Neuronal stem cell (in vitro differentiated cells): ENCODE results near the gene AK1.

Source experiments
- DNase-seq: peaks from one replicate; pipeline ENCODE4 v3.0.0-alpha.2; 2013; ENCODE audit warnings: low spot score
- H2AFZ ChIP-seq: one replicate; pipeline ENCODE4 v1.6.1; 2013; ENCODE audit warnings: mild to moderate bottlenecking, low read length, inconsistent platforms
- H2AK5ac ChIP-seq: 2 replicates; pipeline ENCODE4 v1.6.1; 2013; ENCODE audit warnings: low read depth, mild to moderate bottlenecking, inconsistent platforms, low read length, moderate library complexity, mixed read lengths
- H2BK120ac ChIP-seq: 2 replicates; pipeline ENCODE4 v1.6.1; 2013; ENCODE audit warnings: low read depth, mild to moderate bottlenecking, inconsistent platforms, low read length, moderate library complexity, mixed read lengths
- H2BK12ac ChIP-seq: one replicate; pipeline ENCODE4 v1.6.1; 2013; ENCODE audit warnings: low read length, inconsistent platforms
- H2BK15ac ChIP-seq: 2 replicates; pipeline ENCODE4 v1.6.1; 2013; ENCODE audit warnings: mild to moderate bottlenecking, low read length, inconsistent platforms, mixed read lengths
- H2BK5ac ChIP-seq: one replicate; pipeline ENCODE4 v1.6.1; 2013; ENCODE audit warnings: inconsistent platforms, mild to moderate bottlenecking, low read length, moderate library complexity
- H3K14ac ChIP-seq: one replicate; pipeline ENCODE4 v1.6.1; 2013; ENCODE audit warnings: low read length, inconsistent platforms
- H3K18ac ChIP-seq: 2 replicates; pipeline ENCODE4 v1.6.1; 2013; ENCODE audit warnings: low read length, inconsistent platforms
- H3K23ac ChIP-seq: 2 replicates; pipeline ENCODE4 v1.6.1; 2013; ENCODE audit warnings: low read depth, mild to moderate bottlenecking, mixed read lengths, low read length, inconsistent platforms; ENCODE audit not compliant: poor library complexity
- H3K27ac ChIP-seq: replicated peaks from 3 replicates; pipeline ENCODE4 v1.5.1; 2013; ENCODE audit warnings: low read length, inconsistent platforms
- H3K27me3 ChIP-seq, 3 experiments: 2 replicates each; pipeline ENCODE4 v1.6.1; 2013; ENCODE audit warnings: low read length in 3 of 3, mild to moderate bottlenecking in 2 of 3, inconsistent platforms in 1 of 3, low read depth in 1 of 3, mixed read lengths in 1 of 3, moderate library complexity in 1 of 3; ENCODE audit not compliant: control insufficient read depth in 3 of 3, insufficient read depth in 3 of 3
- H3K36me3 ChIP-seq, 2 donors: replicated peaks in 1 of 2; 2 replicates each; pipeline ENCODE4 v1.6.1; 2013; ENCODE audit warnings: low read length in 2 of 2; ENCODE audit not compliant: control insufficient read depth in 2 of 2, insufficient read depth in 2 of 2
- H3K4ac ChIP-seq: 2 replicates; pipeline ENCODE4 v1.6.1; 2013; ENCODE audit warnings: inconsistent platforms, mild to moderate bottlenecking, low read length, moderate library complexity
- H3K4me1 ChIP-seq, 2 donors: 1 replicate in 1 of 2; 2 replicates in 1 of 2; pipeline ENCODE4 v1.6.1; 2013; ENCODE audit warnings: low read length in 2 of 2, low read depth in 1 of 2; ENCODE audit not compliant: control insufficient read depth in 2 of 2, insufficient read depth in 1 of 2
- H3K4me2 ChIP-seq: one replicate; pipeline ENCODE4 v1.6.1; 2013; ENCODE audit warnings: mild to moderate bottlenecking, low read length, inconsistent platforms; ENCODE audit not compliant: insufficient read depth, poor library complexity, severe bottlenecking
- H3K4me3 ChIP-seq, 2 donors: 2 replicates each; pipeline ENCODE4 v1.5.1; 2013; ENCODE audit warnings: low read length in 2 of 2, mild to moderate bottlenecking in 2 of 2, inconsistent platforms in 1 of 2, moderate library complexity in 1 of 2
- H3K79me1 ChIP-seq: one replicate; pipeline ENCODE4 v1.6.1; 2013; ENCODE audit warnings: low read depth, mild to moderate bottlenecking, inconsistent platforms, low read length, moderate library complexity
- H3K9ac ChIP-seq: one replicate; pipeline ENCODE4 v1.6.1; 2013; ENCODE audit warnings: mild to moderate bottlenecking, low read depth, low read length, inconsistent platforms; ENCODE audit not compliant: poor library complexity
- H3K9me3 ChIP-seq, 2 donors: replicated peaks in 1 of 2; 2 replicates each; pipeline versions ENCODE3 to v1.6.1; 2013; ENCODE audit warnings: low read length in 2 of 2, mild to moderate bottlenecking in 2 of 2, inconsistent platforms in 1 of 2, low read depth in 1 of 2, mixed read lengths in 1 of 2, moderate library complexity in 1 of 2; ENCODE audit not compliant: control insufficient read depth in 2 of 2, insufficient read depth in 1 of 2
- H4K8ac ChIP-seq: one replicate; pipeline ENCODE4 v1.6.1; 2013; ENCODE audit warnings: low read depth, mild to moderate bottlenecking, inconsistent platforms, low read length, moderate library complexity
- H4K91ac ChIP-seq: one replicate; pipeline ENCODE4 v1.6.1; 2013; ENCODE audit warnings: low read length, low read depth, mild to moderate bottlenecking, inconsistent platforms; ENCODE audit not compliant: poor library complexity
- WGBS, 2 donors: extraction: QIAGEN DNeasy Blood & Tissue Kit; methylation state at CpG; one replicate each; pipeline ENCODE4 v1.1.7; 2013; ENCODE audit warnings: missing lambda C conversion rate in 2 of 2, mixed read lengths in 1 of 2; ENCODE audit not compliant: insufficient read length in 2 of 2, insufficient replicate concordance in 1 of 2; ENCODE audit errors: extremely low coverage in 2 of 2; 5-methylcytosine and 5-hydroxymethylcytosine counted together

Gene AK1

DNA sequence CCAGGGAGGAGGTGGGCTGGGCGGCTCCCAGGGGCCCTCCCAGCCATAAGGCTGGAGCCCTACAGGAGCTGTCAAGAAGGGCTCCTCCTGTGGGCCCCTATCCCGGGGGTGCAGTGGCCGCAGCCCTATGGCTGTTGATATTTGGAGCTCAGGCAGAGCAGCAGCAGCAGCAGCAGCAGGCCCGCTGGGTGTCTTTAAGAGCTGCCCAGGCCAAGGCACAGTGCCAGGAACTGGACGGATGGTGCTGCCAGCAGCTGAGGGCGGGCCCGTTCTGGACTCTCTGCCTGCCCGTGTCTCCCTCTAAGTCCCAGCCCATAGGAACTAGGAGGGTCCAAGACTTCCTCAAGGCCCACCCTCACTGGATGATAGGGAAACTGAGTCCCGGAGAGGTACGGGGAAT, 3.6 kb downstream of the AK1 start:
- Histone ChIP-seq H2AFZ (no peak overlapping the region), H3K9me3 (peaks cover 0 to 2% of the 10 kb centered on the region in 2 donors), H2BK120ac (no peak overlapping the region), H3K14ac (no peak overlapping the region), H4K8ac (no peak overlapping the region), H2BK12ac (no peak overlapping the region), H3K27ac (no peak overlapping the region), H3K4me2 (no peak overlapping the region), H3K36me3 (no peaks in the 10 kb centered on the region), H3K4me3 (no peak overlapping the region), H3K9ac (no peak overlapping the region), H3K18ac (no peak overlapping the region), H2BK5ac (no peak overlapping the region), H3K79me1 (peaks cover 5% of the 10 kb centered on the region), H3K23ac (no peak overlapping the region), H4K91ac (no peak overlapping the region), H3K4ac (no peak overlapping the region), H3K4me1 (peaks cover 15 to 52% of the 10 kb centered on the region in 2 donors), H2AK5ac (peak overlapping the region; percentile 45), H3K27me3 (no peaks in the 10 kb centered on the region), H2BK15ac (no peak overlapping the region)
- DNase-seq, result no peak
- WGBS, 2 donors, result no CpG with 5 or more reads among the region's 10 CpGs

- Histone ChIP-seq H2AFZ (peak overlapping the region; percentile 69), H2BK12ac (no peak overlapping the region), H2BK5ac (no peak overlapping the region), H3K4me1 (peaks cover 14 to 52% of the 10 kb centered on the region in 2 donors), H3K9ac (no peak overlapping the region), H3K23ac (peak overlapping the region; percentile 61), H3K4me2 (no peak overlapping the region), H4K91ac (no peak overlapping the region), H3K14ac (no peak overlapping the region), H3K27me3 (no peaks in the 10 kb centered on the region), H3K18ac (peak overlapping the region; percentile 13), H4K8ac (peak overlapping the region; percentile 23), H3K79me1 (peaks cover 5% of the 10 kb centered on the region), H3K4me3 (no peak overlapping the region), H3K9me3 (peaks cover 0 to 2% of the 10 kb centered on the region in 2 donors), H3K36me3 (no peaks in the 10 kb centered on the region), H3K4ac (no peak overlapping the region), H2AK5ac (peak overlapping the region; percentile 45), H3K27ac (no peak overlapping the region), H2BK120ac (no peak overlapping the region), H2BK15ac (no peak overlapping the region)
- no CpG with 5 or more reads among the region's 19 CpGs for WGBS, 2 donors
- DNase-seq, result no peak
Observed at GRCh38 chr9:127873223-127873691, 4.2 kb downstream of the AK1 start.

DNA sequence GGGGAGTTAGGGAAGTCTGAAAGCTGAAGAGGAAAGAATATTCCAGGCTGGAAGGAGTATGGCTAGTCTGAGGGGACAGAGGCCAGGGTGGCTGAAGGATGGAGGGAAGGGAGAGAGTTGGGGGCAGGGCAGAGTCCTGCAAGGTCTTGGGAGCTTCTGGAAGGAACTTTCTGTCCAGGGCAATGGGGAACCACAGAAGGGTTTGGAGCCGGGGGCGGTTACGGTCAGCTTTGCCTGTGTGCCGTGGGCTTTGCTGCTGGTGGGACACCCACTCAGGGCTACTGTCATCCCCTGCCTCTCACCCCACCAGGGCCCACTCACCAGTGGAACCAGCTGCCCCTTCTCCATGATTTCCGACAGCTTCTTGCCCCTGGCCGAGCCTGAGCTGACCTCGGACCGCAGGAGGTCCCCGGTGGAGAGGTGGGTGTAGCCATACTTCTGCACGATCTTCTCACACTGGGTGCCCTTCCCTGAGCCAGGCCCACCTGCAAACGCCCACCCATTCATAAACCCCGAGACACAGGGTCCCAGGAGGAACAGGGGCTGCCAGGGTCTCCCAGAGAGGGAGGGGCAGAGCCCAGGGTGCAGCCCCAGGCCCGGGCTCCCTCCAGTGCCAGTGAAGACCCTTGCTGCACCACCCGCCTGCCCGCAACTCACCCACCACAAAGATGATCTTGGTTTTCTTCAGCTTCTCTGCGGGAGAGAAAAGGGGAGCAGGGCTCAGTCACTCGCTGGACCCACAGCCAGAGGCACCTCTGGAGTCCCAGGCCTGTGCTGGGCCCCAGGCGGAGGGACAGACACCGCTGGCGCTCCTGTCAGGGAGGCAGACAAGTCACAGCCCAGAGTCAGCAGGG, 4.9 kb downstream of the AK1 start:
- no peaks in the 10 kb centered on the region for H3K27me3 ChIP-seq
- no peak overlapping the region for H3K9ac ChIP-seq
- no peak overlapping the region for H3K4me3 ChIP-seq
- no peak overlapping the region for H2BK120ac ChIP-seq
- no peak overlapping the region for H3K14ac ChIP-seq
- no peak overlapping the region for H3K4me2 ChIP-seq
- H3K9me3 ChIP-seq, result peaks cover 0 to 2% of the 10 kb centered on the region in 2 donors
- peak overlapping the region; percentile 45 for H2AK5ac ChIP-seq
- H3K36me3 ChIP-seq, result no peaks in the 10 kb centered on the region
- H3K4me1 ChIP-seq, result peaks cover 10 to 46% of the 10 kb centered on the region in 2 donors
- H2BK12ac ChIP-seq, result peak overlapping the region; percentile 78
- H3K27ac ChIP-seq, result no peak overlapping the region
- H3K4ac ChIP-seq, result no peak overlapping the region
- H4K91ac ChIP-seq, result no peak overlapping the region
- H2BK15ac ChIP-seq, result no peak overlapping the region
- H4K8ac ChIP-seq, result peak overlapping the region; percentile 23
- H3K18ac ChIP-seq, result peak overlapping the region; percentile 13
- no CpG with 5 or more reads among the region's 20 CpGs for WGBS, 2 donors
- peak overlapping the region; percentile 69 for H2AFZ ChIP-seq
- no peak for DNase-seq
- H2BK5ac ChIP-seq, result no peak overlapping the region
- H3K79me1 ChIP-seq, result peaks cover 5% of the 10 kb centered on the region
- peak overlapping the region; percentile 61 for H3K23ac ChIP-seq

DNA sequence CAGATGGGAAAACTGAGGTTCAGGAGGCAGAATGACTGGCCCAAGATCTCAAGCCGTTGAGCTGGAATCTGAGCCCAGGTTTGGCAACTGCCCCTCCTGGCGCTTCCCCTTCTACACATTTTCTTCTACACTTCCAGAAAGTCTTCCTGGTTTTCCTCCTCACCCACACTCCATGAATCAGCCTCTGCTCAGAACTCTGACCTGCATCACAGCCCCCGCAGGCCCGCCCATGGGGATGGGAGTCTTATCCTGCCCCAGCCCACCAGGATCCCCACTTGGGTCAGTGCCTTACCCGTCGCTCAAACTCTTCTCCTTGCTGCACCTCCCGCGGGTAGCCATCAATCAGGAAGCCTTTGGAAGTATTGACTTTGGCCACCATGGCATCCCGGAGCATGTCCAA, 5.9 kb downstream of the AK1 start:
- no CpG with 5 or more reads among the region's 9 CpGs for WGBS, 2 donors
- no peak for DNase-seq
- no peak overlapping the region for H2BK12ac ChIP-seq
- H4K8ac ChIP-seq, result no peak overlapping the region
- H4K91ac ChIP-seq, result no peak overlapping the region
- peak overlapping the region; percentile 4 for H2BK5ac ChIP-seq
- H2BK120ac ChIP-seq, result no peak overlapping the region
- no peak overlapping the region for H2AK5ac ChIP-seq
- no peak overlapping the region for H3K4me2 ChIP-seq
- H3K9ac ChIP-seq, result no peak overlapping the region
- no peaks in the 10 kb centered on the region for H3K36me3 ChIP-seq
- H3K4ac ChIP-seq, result no peak overlapping the region
- H3K18ac ChIP-seq, result no peak overlapping the region
- H3K27me3 ChIP-seq, result no peaks in the 10 kb centered on the region
- H3K4me3 ChIP-seq, result no peak overlapping the region
- no peak overlapping the region for H3K23ac ChIP-seq
- peaks cover 0 to 2% of the 10 kb centered on the region in 2 donors for H3K9me3 ChIP-seq
- no peak overlapping the region for H2BK15ac ChIP-seq
- no peak overlapping the region for H3K14ac ChIP-seq
- no peak overlapping the region for H3K27ac ChIP-seq
- peaks cover 4 to 41% of the 10 kb centered on the region in 2 donors for H3K4me1 ChIP-seq
- no peak overlapping the region for H2AFZ ChIP-seq
- peaks cover 3% of the 10 kb centered on the region for H3K79me1 ChIP-seq
